IPS DF 4.7 (cell line): ENCODE measurements around the gene SESN1.
"Not testable (repeated sequence)": the region's sequence is repeated elsewhere in the genome, so short reads cannot be mapped to it uniquely, and the experiment has no call there.

Experiments used
- DNase-seq: peaks from one replicate; pipeline ENCODE4 v3.0.0-alpha.2; 2013; ENCODE audit warnings: low spot score; ENCODE audit errors: extremely low read depth

The SESN1 gene

DNA sequence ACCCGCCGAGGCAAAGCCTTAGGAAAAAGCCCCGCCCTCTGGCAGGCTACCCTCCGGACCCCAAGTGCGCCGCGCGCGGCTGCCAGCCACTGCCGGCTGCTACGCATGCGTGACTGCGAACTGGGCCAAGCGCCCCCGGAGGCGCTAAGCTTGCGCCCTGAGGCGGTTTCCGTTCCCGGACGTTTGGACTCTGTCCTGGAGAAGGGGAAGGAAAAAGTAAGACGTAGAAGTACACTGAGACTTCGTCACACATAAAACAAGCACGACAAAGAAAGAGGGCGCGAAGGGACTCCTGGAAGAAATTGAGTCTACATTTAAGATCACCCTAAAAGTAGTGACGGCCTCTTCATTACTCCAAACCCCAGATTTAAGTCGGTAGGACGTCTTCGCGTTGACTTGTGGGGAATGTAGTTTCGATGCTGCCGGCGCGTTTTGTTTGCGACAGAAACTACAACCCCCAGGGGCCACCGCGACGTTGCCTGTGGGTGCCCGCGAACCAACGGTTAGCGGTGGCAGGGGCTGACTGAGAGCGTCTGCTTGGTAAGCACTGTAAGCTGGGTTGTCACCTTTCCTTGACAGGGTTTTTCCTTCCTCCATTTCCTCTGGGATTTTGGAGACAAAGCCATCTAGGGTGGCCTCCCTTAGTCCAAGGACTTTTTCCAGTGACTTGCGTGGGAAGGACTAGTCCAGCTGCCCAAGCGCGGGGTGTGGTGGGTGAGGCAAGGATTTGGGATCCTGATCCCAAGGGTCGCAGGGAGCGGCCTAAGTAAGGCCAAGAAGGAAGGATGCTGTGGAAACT lies 589 bp upstream of the SESN1 start, which contains the start of gene CEP57L1:
Gene CEP57L1, plus strand, starts transcription at position 472 of the 799 bp plus-strand sequence. CDS start 49,715 bp downstream, outside the sequence.
- DNase-seq = peak; percentile 91

DNA sequence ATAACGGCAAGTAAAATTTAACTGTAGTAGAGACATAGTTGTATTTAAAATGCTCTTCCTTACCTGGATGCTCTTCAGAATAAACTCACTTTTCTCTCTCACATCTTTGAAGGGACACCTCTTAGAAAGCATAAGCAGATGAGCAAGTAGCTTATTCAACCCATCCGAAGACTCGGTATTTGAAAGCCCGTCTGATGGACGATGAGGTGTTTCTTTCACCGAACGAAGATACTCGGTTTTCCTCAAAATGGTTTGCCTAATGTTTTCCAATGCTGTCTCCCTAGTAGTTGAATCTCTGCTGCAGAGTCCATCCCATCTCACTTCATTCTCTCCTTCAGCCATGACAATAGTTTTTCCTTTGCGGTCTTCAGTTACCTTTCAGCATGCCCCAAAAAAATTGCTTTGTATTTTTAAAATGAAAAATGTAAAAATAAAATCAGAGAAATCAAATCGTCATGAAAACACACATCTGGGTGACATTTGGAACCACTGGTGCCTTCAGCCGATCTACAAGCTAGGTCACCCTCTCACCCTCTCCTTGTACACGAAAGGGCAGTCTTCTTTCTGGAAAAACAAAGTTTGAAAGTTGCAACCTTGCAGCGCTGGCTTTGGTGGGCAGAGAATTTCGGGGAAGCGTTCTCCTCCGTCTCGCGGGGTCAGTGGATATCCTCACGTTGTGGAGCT lies 772 bp downstream of the SESN1 start:
- no peak for DNase-seq

DNA sequence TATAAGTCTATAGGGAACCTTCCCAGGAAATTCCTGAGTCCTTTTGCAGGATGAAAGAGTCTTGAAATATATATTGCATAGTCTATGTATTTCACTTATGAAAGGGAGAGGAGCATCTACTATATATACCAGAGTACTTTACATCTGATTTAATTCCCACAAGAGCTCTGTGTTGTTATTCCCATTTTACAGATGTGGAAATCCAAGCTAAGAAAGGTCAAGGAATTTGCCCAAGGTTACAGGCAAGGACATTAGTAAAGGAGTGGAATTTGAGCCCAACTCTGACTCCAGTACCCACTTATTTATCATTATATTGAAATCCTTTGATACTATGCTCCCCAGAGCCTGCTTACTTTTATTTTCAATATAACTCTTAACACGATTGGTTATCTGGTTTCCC lies 2.6 kb downstream of the SESN1 start:
- DNase-seq = no peak

DNA sequence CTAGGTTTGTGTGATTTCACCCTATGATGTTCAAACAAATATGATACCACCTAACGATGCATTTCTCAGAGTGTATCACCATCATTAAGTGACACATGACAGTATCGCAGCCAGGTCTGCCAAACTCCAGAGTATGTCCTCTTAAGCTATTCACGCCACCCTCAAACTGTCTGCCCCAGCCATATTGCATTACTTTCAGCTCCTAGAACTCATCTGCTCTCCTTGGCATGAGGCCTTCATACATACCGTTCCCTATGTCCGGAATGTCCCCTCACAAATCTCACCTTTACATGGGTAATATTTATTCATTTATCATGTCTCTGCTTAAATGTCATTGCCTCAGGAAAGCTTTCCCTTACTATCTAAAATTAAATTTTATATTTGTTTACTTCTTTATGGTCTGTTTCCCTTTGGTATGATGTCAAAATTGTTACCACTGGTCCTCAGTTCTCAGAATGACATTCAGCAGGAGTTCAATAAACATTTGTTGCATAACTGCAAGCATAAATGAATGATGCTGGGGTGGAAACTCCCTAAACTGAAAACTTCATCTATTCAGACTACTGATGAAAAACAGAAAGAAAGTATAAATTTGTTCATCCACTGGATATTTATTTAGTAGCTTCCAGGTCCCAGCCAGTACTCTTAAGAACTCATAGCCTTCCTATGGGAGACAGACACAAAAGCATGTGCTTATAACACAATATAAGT lies 3.2 kb downstream of the SESN1 start:
- no peak for DNase-seq

DNA sequence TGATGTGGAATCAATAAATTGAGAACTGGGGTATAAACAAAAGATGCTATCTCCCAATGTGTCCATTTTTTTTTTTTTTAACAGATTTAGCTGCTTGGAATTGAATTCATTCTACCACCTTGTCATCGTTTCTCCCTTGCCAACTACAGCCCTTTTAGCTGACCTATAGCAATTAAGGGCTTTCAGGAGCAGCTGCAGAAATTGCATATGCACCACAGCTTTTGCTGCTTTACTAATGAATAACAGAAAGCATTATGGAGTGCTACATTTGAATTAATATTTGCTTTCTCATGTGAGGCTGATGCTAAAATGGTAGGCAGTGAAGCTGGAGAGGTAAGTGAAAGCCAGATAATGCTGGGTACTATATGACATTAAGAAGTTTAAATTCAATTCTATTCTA lies 5.7 kb downstream of the SESN1 start:
- no peak for DNase-seq

DNA sequence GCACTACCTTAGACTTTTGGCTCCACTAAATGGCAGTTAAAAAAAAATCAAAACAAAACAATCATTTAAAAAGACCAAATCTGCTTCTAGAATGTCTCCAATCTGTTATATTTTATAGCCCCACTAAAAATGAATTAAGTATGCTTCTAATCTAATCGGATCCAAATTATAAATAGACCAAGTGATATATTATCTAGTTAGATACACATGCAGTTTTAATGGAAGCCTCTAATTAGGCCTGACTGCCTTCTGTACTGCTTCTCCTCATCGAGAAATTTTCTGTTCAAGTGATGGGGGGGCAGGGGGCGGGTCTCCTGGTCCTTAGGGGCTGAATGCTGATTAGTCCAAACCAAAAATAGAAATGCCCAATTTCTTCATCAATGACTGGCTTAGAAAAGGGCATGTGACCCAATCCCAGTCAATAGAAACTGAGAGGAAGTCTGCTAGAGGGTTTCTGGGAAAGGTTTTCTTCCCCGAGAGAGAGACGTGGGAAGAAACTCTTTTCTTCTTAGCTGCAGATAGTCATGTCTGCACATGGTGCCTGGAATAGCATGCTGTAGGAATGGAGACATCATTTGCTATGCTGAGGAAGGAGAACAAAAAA lies 6.9 kb downstream of the SESN1 start:
- DNase-seq = no peak

DNA sequence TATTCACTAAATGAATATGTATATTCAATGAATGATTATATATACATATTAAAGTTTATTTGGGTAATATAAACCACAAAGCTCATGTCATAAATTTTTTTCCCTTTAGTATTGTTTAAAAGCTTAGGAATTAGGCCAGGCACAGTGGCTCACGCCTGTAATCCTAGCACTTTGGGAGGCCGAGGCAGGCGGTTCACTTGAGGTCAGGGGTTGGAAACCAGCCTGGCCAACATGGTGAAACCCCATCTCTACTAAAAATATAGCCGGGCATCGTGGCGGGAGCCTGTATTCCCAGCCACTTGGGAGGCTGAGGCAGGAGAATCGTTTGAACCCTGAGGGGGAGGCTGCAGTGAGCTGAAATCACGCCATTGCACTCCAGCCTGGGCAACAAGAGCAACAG lies 10.5 kb downstream of the SESN1 start:
- not testable (repeated sequence) for DNase-seq

DNA sequence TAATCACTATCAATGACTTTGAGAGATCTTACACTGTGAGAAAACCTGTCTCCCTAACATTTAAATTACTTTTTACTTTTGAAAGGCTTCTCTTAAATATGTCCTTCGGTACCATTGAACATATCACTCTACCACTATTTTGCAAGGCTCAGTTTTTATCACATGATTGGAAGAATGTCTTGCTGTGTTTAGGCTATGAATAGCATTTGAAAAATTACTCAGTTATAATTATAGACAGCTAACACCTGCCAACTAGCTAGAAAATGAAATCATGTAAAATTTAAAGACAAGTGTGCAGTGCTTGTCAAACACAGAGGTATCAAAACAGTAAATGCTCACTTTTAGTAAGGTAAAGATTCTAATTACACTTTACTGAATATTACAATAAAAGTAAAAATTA lies 11.0 kb downstream of the SESN1 start:
- no peak for DNase-seq

DNA sequence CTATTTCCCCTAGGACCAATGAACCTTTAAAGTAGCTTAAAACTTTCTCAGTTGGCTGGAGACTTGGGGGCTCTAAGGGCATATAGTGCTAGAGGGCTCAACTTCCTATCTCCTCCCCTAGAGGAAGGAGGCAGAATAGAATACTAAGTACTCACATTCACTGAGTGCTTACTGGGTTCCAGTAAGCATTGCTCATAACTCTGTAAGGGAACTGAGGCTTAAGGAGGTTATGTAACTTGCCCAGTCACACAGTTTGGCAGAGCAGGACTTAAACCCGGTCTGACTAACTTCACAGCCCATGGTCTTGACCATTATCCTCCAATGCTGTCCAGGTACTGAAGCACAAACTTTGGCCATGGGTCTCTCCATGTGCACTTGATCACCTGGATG lies 12.5 kb downstream of the SESN1 start:
- DNase-seq = no peak

DNA sequence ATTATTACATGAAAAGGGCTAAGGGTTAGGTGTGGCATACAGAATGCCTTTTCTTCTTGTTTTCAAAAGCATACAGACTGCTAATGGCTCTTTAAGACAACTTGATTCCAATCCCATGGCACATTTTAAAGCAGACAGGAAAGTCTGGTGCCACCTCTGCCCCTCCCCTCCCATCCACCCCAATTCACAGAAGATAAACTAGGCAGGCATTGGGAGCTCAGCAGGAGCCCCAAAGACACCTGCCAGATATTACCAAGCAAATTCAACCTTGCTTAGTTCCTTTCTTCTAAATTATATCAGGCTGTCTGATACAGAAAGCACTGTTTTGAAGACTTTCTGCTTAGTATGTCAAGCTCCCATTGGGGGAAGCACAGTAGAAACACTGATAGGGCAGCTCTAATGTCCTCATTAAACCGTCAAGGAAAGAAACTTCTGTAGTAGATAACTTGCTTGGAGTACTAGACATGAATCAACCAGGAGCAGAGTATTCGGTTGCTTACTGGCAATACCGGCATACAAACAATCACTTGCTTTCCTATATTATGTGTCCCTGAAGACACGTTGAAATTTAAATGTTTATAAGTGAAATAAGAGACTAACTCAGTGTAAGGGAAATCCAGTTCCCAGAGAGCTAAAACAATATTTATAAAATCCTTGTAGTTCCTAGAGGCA lies 13.0 kb downstream of the SESN1 start:
- no peak for DNase-seq

DNA sequence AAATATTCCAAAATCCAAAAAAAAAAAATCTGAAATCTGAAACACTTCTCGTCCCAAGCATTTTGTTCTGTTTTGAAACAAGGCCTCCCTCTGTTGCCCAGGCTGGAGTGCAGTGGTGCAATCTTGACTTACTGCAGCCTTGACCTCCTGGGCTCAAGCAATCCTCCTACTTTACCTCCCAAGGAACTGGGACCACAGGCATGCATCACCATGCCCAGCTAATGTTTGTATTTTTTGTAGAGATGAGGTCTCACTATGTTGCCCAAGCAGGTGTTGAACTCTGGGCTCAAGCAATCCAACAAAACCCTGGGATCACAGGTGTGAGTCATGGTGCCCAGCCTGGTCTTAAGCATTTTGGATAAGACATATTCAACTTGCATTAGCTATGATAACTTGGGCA lies 13.6 kb downstream of the SESN1 start:
- DNase-seq = no peak

DNA sequence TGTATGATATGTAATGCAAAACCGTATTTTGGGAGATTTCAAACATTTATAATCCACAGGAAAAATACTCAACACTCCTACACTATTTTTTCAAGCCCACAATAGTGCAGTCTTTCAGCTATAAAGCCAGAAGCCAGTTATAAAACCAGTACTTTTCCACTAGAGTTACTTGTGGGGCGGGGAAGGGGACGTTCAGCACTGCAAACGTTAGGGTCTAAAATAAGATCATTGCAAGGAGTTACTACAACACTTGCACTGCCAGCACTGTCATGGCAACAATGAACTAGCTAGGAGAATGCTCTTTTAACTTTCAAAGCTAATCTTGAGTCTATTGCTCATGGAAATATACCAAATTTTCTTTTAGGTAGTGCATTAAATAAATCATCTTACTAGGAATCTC lies 14.7 kb downstream of the SESN1 start:
- no peak for DNase-seq

DNA sequence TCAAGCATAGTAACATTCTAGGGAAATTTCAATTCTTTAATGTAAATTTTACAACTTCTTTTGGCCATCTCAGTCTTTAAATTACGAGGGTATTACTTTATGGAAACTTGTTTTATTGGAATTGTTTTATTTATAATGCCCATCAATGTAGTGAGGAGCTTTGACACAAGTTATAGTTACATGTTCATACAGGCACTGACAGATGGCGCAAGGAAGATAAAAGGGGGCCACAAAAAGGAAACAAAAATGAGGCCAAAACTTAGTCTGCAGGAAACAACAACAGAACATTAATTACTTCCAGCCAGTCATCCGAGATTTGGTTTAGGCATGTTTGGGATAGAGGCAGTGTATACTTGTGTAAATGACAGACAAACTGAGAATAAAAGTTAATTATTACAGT lies 18.3 kb downstream of the SESN1 start:
- DNase-seq = no peak

DNA sequence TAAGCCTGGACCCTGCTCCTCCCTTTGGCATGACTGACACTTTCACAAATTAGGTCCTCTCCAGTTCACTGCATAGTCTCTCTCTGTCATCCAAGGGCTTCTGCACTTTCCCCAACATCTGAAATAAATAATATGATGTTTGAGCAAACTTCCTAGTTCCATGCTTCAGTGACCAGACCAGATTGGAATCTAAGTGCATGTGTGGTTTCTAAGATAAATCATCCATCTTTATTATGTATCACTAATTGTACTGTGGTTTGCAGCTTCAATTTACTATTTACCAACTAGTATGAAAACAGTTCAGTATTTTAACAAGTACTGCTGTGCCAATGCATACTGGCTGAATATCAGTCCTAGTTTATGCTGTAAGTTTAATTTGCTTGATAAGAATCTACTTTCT lies 18.7 kb downstream of the SESN1 start:
- DNase-seq = no peak

DNA sequence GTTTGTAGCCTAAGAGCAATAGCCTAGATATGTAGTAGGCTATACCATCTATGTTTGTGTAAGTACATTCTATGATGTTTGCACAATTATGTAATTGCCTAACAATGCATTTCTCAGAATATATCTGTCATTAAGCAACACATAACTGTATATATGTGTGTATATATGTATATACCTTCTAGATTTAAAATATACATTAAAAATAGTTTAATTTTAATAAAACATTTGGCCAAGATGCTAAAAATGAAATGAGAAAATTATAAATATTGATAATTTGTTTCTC lies 20.6 kb downstream of the SESN1 start:
- DNase-seq = no peak

DNA sequence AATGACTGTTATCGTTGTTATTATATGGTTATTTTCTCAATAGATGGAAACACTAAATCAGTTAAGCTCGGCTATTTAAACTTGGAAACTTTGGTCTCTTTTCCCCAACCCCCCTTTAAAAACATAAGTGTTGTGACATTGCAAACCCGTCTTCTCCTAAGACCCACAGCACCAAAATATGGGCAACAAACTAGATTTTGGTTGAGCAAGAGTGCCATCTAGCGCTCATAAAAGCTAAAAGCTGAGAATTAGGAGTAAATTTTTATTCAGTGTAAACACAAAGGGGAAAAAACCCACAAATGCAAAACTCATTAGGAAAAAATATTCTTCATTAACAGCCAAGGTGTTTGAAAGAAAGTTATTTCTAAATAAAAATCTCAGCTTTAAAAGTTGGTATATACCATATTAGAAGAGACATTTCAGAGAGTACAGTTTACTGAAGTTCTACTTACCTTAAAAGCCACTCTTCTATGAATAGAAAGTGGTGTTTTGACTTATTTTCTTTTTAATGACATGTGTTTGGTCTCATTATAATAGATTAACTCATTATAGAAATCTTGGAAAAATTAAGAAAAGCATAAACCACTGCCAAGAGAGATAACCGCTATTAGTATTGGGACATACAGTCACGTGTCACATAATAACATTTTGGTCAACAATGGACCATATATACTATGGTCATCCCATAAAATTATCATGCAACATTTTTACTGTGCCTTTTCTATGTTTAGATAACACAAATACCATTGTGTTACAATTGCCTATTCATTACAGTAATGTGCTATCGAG lies 21.1 kb downstream of the SESN1 start:
- DNase-seq = peak; percentile 41

DNA sequence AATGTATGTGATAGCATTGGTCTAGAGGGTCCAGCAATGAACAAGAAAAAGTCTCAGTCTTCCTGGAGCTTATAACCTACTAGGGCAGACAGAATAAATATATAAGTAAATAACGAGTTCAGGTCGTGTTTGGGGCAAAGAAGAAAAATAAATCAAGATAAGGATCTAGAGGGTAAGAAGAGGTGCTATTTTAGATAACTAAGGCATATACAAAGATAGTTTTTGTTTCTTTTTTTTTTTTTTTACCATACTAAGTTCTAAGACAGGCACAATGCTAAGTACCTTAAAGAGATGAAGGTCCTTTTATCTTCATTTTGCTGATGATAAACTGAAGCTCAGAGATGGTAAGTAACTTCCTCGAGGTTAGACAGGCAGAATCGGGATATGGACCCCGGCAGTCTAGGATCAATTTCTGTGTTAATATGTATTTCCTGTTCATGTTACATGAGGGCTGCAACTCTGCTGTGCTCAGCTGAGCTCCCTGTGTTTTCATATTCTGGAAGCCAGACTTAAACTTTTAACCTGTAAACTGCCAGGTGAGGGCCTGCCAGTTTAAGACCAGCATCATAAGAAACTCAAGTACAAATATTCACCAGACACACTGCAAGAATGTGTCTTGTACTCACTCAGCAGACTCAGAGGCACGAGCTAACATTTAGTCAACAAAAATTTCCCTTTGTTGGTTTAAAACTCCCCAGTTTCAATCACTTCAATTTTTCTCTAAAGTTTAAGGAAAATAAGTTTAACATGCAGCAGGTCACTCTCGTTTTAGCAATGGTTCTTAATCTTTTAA lies 23.3 kb downstream of the SESN1 start:
- DNase-seq = no peak

DNA sequence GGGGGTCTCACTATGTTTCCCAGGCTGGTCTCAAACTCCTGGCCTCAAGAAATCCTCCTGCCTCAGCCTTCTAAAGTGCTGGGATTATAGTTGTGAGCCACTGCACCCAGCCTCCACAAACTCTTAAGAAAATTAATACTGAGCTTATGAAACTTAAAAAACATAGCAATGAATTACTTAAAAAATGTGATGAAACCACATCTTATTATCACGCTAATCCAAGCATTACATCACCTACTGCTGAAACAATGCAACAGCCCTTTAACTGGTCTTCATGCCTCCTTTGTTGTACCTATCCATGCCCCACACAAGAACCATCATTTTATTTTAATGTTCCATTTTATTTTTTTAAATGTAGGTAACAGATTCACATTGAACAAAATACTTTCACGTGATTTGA lies 24.9 kb downstream of the SESN1 start:
- no peak for DNase-seq

DNA sequence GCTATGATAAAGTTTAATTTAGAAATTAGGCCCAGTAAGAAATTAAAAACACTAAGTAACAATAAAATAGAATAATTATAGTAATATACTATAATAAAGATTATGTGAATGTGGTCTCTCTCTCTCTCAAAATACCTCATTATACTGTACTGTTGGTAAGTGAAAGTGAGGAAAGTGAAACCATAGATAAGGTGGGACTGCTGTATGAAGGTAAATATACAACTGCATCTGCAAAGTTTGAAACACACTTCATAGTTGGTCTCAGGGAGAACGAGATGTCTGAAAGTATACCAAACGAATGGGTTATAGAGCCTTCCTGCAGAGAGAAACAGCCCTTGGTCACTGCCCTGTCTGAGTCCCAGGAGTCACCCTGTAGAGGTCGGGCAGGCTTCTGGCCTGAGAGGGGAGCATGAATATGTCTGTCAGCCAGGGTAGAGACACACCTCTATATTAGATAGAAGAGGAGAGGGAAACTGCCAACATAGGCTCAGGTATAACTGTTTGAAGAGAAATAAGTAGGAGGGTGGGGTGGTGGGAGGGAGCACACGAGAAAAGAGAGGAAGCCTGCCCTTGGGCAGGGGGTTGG lies 31.8 kb downstream of the SESN1 start:
- DNase-seq = no peak

DNA sequence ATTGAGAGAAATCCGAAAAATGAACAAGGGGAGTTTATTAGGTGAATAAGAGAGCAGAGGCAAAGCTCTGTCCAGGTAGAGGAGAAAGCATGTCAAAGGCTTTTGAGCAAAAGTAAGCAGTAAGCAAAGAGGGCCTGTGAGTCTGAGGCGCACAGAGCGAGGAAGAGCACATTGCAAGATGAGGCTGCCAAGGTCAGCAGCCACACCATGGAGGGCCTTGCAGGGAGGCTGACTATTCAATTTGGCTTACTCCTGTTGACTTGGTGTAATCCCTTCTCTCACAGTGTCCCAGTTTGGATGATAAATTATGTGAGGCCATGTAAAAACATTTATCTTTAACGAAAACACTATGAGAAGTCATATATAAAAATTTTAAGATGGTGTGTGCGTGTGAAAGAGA lies 32.4 kb downstream of the SESN1 start:
- no peak for DNase-seq
